ENCODE results near the gene KCNIP3.

Gene KCNIP3

DNA sequence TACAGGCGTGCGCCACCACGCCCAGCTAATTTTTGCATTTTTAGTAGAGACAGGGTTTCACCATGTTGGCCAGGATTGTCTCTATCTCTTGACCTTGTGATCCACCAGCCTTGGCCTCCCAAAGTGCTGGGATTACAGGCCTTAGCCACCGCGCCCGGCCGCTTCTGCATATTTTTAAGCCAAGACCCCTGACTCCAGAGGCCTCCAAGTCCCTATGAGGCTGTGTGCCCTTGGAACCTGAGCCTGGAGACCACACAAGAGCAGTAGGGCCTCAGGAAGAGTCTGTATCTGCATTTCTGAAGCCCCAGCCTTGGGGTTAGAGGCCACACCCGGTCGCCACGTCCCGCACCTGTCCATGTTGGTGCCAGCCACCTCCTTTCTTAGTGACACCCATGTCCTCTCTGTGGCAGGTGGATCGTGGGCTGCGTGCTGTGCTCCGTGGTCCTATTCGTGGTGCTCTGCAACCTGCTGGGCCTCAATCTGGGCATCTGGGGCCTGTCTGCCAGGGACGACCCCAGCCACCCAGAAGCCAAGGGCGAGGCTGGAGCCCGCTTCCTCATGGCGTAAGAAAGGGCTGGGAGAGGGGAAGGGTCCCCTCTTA, 17.6 kb upstream of the KCNIP3 start:
- no peak overlapping the region for H3K4me3 ChIP-seq (ENCODE audit: low read length)
- DNase-seq (ENCODE audit: low read depth): no peak
- TF ChIP-seq CTCF (conservative IDR thresholded peaks at IDR 0.05; ENCODE audit: low read depth, low read length): no peak

DNA sequence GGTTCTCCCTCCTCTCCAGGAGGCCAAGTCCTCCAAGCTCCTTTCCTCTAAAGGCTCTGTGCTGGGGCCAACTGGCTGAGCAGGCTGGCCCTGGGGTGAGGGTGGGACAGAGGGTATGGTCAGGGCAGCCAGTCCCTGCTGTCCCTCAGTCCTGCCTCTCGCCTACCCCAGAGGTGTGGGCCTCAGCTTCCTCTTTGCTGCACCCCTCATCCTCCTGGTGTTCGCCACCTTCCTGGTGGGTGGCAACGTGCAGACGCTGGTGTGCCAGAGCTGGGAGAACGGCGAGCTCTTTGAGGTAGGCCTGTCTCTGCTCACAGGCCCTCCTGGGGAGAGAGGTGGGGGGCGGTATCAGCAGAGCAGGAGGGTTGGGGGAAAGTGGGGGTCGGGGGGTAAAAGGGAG, 16.1 kb upstream of the KCNIP3 start:
- TF ChIP-seq CTCF (conservative IDR thresholded peaks at IDR 0.05; ENCODE audit: low read depth, low read length): no peak
- no peak for DNase-seq (ENCODE audit: low read depth)
- H3K4me3 ChIP-seq (ENCODE audit: low read length): no peak overlapping the region

GRCh38 chr2:95281786-95282185, 15.4 kb upstream of the KCNIP3 start:
- no peak overlapping the region for H3K4me3 ChIP-seq (ENCODE audit: low read length)
- no peak for TF ChIP-seq CTCF (conservative IDR thresholded peaks at IDR 0.05; ENCODE audit: low read depth, low read length)
- DNase-seq (ENCODE audit: low read depth): no peak

DNA sequence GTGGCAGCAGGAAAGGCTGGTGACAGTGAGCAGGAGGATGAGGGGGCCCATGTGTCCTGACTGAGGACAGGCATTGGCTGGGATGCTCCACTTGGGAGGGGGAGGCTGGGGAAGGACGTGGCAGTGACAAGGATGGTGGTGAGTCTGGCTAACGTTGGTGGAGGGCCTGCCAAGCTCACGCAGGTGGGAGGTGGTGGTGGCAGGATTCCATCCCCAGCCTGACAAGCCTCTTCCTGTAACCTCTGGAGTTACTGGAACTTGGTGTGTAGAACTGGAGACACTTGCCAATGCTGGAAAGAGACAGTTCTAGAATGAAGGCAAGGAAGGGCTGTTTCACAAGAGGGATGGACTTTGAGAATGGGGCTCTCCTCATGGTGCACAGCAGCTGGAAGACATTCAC, 14.7 kb upstream of the KCNIP3 start:
- DNase-seq (ENCODE audit: low read depth): no peak
- TF ChIP-seq CTCF (conservative IDR thresholded peaks at IDR 0.05; ENCODE audit: low read depth, low read length): no peak
- H3K4me3 ChIP-seq (ENCODE audit: low read length): no peak overlapping the region

DNA sequence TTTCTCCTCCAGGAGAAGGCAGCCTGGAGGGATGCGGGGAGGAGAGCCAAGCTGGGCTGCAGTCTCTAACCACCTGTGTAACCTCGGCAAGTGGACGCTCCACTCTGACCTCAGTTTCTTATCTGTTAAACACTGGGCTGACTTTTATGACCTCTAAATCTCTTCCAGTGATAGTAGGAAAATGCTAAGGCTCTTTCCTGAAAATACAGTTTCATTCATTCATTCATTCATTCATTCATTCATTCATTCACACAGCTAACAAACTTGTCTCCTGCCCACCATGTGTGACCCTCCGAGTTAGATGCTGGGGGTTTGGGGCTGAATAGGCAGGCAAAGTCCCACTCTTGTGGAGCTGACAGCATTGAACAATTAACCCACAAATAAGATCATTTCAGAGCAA, 13.6 kb upstream of the KCNIP3 start:
- no peak for DNase-seq (ENCODE audit: low read depth)
- no peak for TF ChIP-seq CTCF (conservative IDR thresholded peaks at IDR 0.05; ENCODE audit: low read depth, low read length)
- no peak overlapping the region for H3K4me3 ChIP-seq (ENCODE audit: low read length)

- no peak overlapping the region for H3K4me3 ChIP-seq (ENCODE audit: low read length)
- no peak for DNase-seq (ENCODE audit: low read depth)
These were observed 12.1 kb upstream of the KCNIP3 start for GRCh38 chr2:95284886-95285541.

More at GRCh38 chr2:95284886-95285541, 12.1 kb upstream of the KCNIP3 start:
- TF ChIP-seq CTCF (conservative IDR thresholded peaks at IDR 0.05; ENCODE audit: low read depth, low read length): no peak
